ENCODE results near the gene EVI5L. TPM values are rescaled to one million over a fixed set of nuclear protein-coding genes. Genes with fewer than 3 reads are reported as not detected.
A peak's percentile ranks its signal among the peaks of the same experiment; 100 is the strongest.

The EVI5L gene
- total and polyA plus RNA-seq, 4 donors = 1.4 to 5.0 (median 4.4) TPM

DNA sequence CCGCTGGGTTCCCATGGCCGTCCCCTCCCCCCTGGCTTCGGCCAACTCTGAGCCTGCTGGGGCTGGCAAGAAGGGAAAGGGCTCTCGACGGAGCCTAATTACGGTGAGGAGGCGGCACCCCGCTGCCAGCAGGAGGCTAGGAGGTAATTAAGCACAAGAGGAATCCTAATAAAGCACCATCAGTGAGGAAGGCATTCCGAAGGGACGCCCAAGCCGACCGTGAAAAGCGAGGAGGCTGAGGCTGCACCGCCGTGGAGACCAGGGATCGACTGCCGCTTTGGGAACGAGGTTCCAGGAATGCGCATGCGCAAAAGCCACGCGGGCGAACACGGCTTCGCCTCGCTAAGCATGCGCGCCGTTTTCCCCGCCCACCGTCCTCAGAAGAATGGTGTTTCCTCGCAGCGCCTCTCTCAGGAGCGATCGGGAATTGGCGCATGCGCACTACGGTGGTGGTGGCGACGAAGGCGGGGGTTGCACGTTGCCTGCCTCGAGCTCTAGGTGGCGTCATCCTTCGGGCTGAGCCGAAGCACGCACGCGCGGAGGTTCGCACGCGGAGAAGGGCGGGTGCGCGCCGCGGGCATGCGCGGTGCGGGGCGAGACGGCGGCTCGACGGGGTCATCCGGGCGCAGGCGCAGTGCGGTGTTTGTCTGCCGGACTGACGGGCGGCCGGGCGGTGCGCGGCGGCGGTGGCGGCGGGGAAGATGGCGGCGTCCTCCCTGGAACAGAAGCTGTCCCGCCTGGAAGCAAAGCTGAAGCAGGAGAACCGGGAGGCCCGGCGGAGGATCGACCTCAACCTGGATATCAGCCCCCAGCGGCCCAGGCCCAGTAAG is 73.4 kb downstream of the EVI5L start, which contains the start of gene MAP2K7 (continued):
- TF ChIP-seq ZBTB33 (IDR thresholded peaks at IDR 0.05) (no peak), FOXA1 (IDR thresholded peaks at IDR 0.05) (no peak)

GRCh38 chr19:7904074-7905020 is 74.3 kb downstream of the EVI5L start:
- Histone ChIP-seq H3K4me1 (ENCODE audit: control insufficient read depth in 4 of 4, insufficient read depth in 4 of 4, low read length in 3 of 4) (peaks cover 8 to 35% (median 21%) of the 10 kb centered on the region in 4 donors), H3K4me3 (ENCODE audit: low read depth in 1 of 3, low read length in 3 of 3) (peak overlapping the region; percentile 78 to 89 (median 85)), H3K36me3 (ENCODE audit: control insufficient read depth in 4 of 4, insufficient read depth in 3 of 4, low read depth in 1 of 4, low read length in 3 of 4) (peaks cover 0 to 4% (median 0%) of the 10 kb centered on the region in 4 donors), H3K9me3 (ENCODE audit: control insufficient read depth in 4 of 4, low read length in 3 of 4) (no peaks in the 10 kb centered on the region), H3K27me3 (ENCODE audit: control insufficient read depth in 4 of 4, insufficient read depth in 4 of 4, low read length in 3 of 4) (no peaks in the 10 kb centered on the region), H3K27ac (ENCODE audit: low read depth in 1 of 2, low read length in 2 of 2) (peak overlapping the region; percentile 58 to 81), H3K9ac (ENCODE audit: low read depth in 1 of 2, low read length in 2 of 2) (peak overlapping the region; percentile 26 to 96)
- 9% methylated on average over 68 of the region's 68 CpGs for WGBS
- no peak for DNase-seq (ENCODE audit: low spot score)
- TF ChIP-seq YY1 (IDR thresholded peaks at IDR 0.05) (no peak), NR2F2 (IDR thresholded peaks at IDR 0.05) (no peak), HNF4A (conservative IDR thresholded peaks at IDR 0.05) (no peak), GABPA (IDR thresholded peaks at IDR 0.05 in 1 of 2, conservative IDR thresholded peaks at IDR 0.05 in 1 of 2) (no peak), FOXA2 (IDR thresholded peaks at IDR 0.05) (no peak), RAD21 (IDR thresholded peaks at IDR 0.05) (no peak), ZBTB33 (IDR thresholded peaks at IDR 0.05) (no peak), RXRA (IDR thresholded peaks at IDR 0.05) (no peak), JUND (IDR thresholded peaks at IDR 0.05) (no peak), EGR1 (IDR thresholded peaks at IDR 0.05; ENCODE audit: low read depth in 2 of 2) (no peak), FOXA1 (IDR thresholded peaks at IDR 0.05) (no peak), CTCF (IDR thresholded peaks at IDR 0.05; ENCODE audit: low read depth, low read length, missing input control) (no peak), SP1 (IDR thresholded peaks at IDR 0.05) (no peak), TAF1 (conservative IDR thresholded peaks at IDR 0.05) (no peak)
- TF ChIP-seq, protein P1, sequence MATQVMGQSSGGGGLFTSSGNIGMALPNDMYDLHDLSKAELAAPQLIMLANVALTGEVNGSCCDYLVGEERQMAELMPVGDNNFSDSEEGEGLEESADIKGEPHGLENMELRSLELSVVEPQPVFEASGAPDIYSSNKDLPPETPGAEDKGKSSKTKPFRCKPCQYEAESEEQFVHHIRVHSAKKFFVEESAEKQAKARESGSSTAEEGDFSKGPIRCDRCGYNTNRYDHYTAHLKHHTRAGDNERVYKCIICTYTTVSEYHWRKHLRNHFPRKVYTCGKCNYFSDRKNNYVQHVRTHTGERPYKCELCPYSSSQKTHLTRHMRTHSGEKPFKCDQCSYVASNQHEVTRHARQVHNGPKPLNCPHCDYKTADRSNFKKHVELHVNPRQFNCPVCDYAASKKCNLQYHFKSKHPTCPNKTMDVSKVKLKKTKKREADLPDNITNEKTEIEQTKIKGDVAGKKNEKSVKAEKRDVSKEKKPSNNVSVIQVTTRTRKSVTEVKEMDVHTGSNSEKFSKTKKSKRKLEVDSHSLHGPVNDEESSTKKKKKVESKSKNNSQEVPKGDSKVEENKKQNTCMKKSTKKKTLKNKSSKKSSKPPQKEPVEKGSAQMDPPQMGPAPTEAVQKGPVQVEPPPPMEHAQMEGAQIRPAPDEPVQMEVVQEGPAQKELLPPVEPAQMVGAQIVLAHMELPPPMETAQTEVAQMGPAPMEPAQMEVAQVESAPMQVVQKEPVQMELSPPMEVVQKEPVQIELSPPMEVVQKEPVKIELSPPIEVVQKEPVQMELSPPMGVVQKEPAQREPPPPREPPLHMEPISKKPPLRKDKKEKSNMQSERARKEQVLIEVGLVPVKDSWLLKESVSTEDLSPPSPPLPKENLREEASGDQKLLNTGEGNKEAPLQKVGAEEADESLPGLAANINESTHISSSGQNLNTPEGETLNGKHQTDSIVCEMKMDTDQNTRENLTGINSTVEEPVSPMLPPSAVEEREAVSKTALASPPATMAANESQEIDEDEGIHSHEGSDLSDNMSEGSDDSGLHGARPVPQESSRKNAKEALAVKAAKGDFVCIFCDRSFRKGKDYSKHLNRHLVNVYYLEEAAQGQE (IDR thresholded peaks at IDR 0.05) = no peak
- TF ChIP-seq, protein P2, sequence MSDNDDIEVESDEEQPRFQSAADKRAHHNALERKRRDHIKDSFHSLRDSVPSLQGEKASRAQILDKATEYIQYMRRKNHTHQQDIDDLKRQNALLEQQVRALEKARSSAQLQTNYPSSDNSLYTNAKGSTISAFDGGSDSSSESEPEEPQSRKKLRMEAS (IDR thresholded peaks at IDR 0.05) = no peak
